ENCODE measurements around the gene HSPB6. TPM values are rescaled to one million over a fixed set of nuclear protein-coding genes. Genes with fewer than 3 reads are reported as not detected.

Gene HSPB6
- total and polyA plus RNA-seq, 9 donors = 44.9 to 434 (median 232) TPM

DNA sequence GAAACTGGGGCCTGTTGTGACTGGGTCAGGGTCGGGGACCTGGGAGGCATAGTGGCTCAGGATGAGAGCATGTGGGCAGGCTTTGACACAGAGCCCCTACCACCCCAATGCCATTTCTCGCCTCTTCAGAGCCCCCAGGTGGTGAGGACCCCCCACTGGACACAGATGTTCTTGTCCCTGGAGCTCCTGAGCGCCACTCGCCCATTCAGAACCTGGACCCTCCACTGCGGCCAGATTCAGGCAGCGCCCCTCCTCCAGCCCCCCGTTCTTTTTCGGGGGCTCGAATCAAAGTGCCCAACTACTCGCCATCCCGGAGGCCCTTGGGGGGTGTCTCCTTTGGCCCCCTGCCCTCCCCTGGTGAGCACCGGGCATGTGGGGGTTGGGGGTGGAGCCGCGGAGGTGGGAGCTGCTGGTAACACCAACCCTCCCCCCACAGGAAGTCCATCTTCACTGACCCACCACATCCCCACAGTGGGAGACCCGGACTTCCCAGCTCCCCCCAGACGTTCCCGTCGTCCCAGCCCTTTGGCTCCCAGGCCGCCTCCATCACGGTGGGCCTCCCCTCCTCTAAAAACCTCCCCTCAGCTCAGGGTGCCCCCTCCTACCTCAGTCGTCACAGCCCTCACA, 24.9 kb downstream of the HSPB6 start:
- Histone ChIP-seq H3K9me3 (no peaks in the 10 kb centered on the region), H3K27ac (no peak overlapping the region), H3K4me3 (no peak overlapping the region), H3K4me1 (ENCODE audit: insufficient read depth) (no peaks in the 10 kb centered on the region), H3K36me3 (no peaks in the 10 kb centered on the region), H3K27me3 (no peaks in the 10 kb centered on the region)
- 77 to 87% (median 79%) methylated on average over 21 of the region's 21 CpGs for WGBS, 3 donors
- intact Hi-C loops (cut with DNase I) = no loop called here
- TF ChIP-seq EP300 (IDR thresholded peaks at IDR 0.05) = no peak
- TF ChIP-seq POLR2A (IDR thresholded peaks at IDR 0.05) = no peak
- TF ChIP-seq CTCF (IDR thresholded peaks at IDR 0.05) = no peak
- DNase-seq = peak in 2 of 5 donors; percentile 30 to 34

DNA sequence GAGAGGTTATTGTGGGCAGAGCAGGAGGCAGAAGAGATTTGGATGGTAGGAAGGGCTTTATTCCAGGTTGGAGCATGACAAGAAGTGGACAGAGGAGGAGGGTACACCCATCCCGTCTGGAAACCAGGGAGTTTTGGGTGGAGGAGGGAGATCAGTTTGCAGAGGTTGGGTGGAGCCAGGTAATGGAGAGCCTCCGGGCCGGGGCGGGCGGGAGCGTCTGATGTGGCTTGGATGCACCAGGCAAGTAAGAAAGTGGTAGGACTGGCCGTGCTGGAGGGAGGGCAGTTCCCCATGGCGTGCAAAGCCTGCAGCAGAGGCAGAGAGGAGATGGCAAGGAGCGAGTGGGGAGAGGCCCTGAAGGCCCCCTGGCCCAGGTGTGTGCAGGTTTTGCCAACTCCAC, 25.5 kb downstream of the HSPB6 start:
- H3K36me3 ChIP-seq = no peaks in the 10 kb centered on the region
- WGBS, 3 donors = 81 to 84% (median 84%) methylated on average over 9 of the region's 9 CpGs

GRCh38 chr19:35730326-35730725, 26.5 kb downstream of the HSPB6 start:
- 90 to 91% (median 91%) methylated on average over 18 of the region's 18 CpGs for WGBS, 3 donors
- H3K9me3 ChIP-seq = no peaks in the 10 kb centered on the region
- DNase-seq = no peak
- H3K27ac ChIP-seq = no peak overlapping the region
- H3K27me3 ChIP-seq = no peaks in the 10 kb centered on the region
- TF ChIP-seq CTCF (IDR thresholded peaks at IDR 0.05) (no peak), POLR2A (IDR thresholded peaks at IDR 0.05) (no peak), EP300 (IDR thresholded peaks at IDR 0.05) (no peak)
- no peaks in the 10 kb centered on the region for H3K36me3 ChIP-seq
- no peak overlapping the region for H3K4me3 ChIP-seq
- intact Hi-C loops (cut with DNase I) = no loop called here
- no peaks in the 10 kb centered on the region for H3K4me1 ChIP-seq (ENCODE audit: insufficient read depth)

More for the DNA sequence above, 25.5 kb downstream of the HSPB6 start:
- H3K27ac ChIP-seq = no peak overlapping the region
- H3K27me3 ChIP-seq = no peaks in the 10 kb centered on the region
- intact Hi-C loops (cut with DNase I) = no loop called here
- no peak for DNase-seq
- no peaks in the 10 kb centered on the region for H3K9me3 ChIP-seq
- no peak overlapping the region for H3K4me3 ChIP-seq
- no peak for TF ChIP-seq CTCF (IDR thresholded peaks at IDR 0.05)
- no peak for TF ChIP-seq EP300 (IDR thresholded peaks at IDR 0.05)
- TF ChIP-seq POLR2A (IDR thresholded peaks at IDR 0.05) = no peak
- no peaks in the 10 kb centered on the region for H3K4me1 ChIP-seq (ENCODE audit: insufficient read depth)

GRCh38 chr19:35729763-35730162, 27.1 kb downstream of the HSPB6 start:
- TF ChIP-seq CTCF (IDR thresholded peaks at IDR 0.05) (no peak), POLR2A (IDR thresholded peaks at IDR 0.05) (no peak), EP300 (IDR thresholded peaks at IDR 0.05) (no peak)
- Histone ChIP-seq H3K27me3 (no peaks in the 10 kb centered on the region), H3K36me3 (no peaks in the 10 kb centered on the region), H3K27ac (no peak overlapping the region), H3K4me3 (no peak overlapping the region), H3K4me1 (ENCODE audit: insufficient read depth) (no peaks in the 10 kb centered on the region), H3K9me3 (no peaks in the 10 kb centered on the region)
- intact Hi-C loops (cut with DNase I) = no loop called here
- WGBS, 3 donors = 86 to 92% (median 92%) methylated on average over 11 of the region's 11 CpGs
- peak in 2 of 5 donors; percentile 18 for DNase-seq

All from ovary (tissue), 9 donors.